Endothelial cell of umbilical vein (primary cell): ENCODE results near the gene PDPK1. TPM values are rescaled to one million over a fixed set of nuclear protein-coding genes. Genes with fewer than 3 reads are reported as not detected.
A peak's percentile ranks its signal among the peaks of the same experiment; 100 is the strongest.

ENCODE experiments used
- BruUV-seq: library from RNA; stranded (reverse); fragments of 400-500 nt; replicated peaks from 2 replicates; lab custom pipeline; 2021; lab: Mats Ljungman, UMichigan
- CTCF ChIA-PET: fragments of 300-600, 350-600 bp; sonication (Branson Sonifier 250); formaldehyde crosslinking; loops from one replicate; lab custom pipeline; 2021; ENCODE audit warnings: antibody characterized with exemption, inconsistent platforms; lab: Charles Lee
- POLR2A ChIA-PET: fragments of 300-600, 350-600 bp; sonication (Branson Sonifier 250); formaldehyde crosslinking; loops from one replicate; lab custom pipeline; 2021; ENCODE audit warnings: antibody characterized with exemption, inconsistent platforms; lab: Charles Lee
- DNase-seq: peaks from one replicate; pipeline ENCODE4 v3.0.0-alpha.2; 2011; ENCODE audit warnings: low read depth, low spot score
- FAIRE-seq: peaks from 2 replicates; lab custom pipeline; 2011; peaks lifted over from hg19 to GRCh38; lab: Jason Lieb, UNC
- H2AFZ ChIP-seq: 2 replicates; pipeline ENCODE4 v1.6.0; 2012; ENCODE audit warnings: low read depth, low read length, control low read depth, inconsistent platforms
- H3K27ac ChIP-seq: 2 replicates; pipeline ENCODE4 v1.5.1; 2011; ENCODE audit warnings: low read depth, mild to moderate bottlenecking, control low read depth, low read length, moderate library complexity; ENCODE audit not compliant: insufficient read depth
- H3K27me3 ChIP-seq, 2 experiments: 2 replicates each; pipeline versions ENCODE4 v1.6.0 to v1.6.1; 2011; ENCODE audit warnings: low read length in 2 of 2, mixed read lengths in 1 of 2; ENCODE audit not compliant: control insufficient read depth in 2 of 2, insufficient read depth in 2 of 2
- H3K36me3 ChIP-seq, 2 experiments: 2 replicates in 1 of 2; 3 replicates in 1 of 2; pipeline ENCODE4 v1.5.1; 2011; ENCODE audit warnings: low read length in 2 of 2, mild to moderate bottlenecking in 1 of 2, moderate library complexity in 1 of 2; ENCODE audit not compliant: control insufficient read depth in 2 of 2, insufficient read depth in 2 of 2; ENCODE audit errors: extremely low read depth in 1 of 2
- H3K4me1 ChIP-seq: 3 replicates; pipeline ENCODE4 v1.5.1; 2011; ENCODE audit warnings: mild to moderate bottlenecking, low read length; ENCODE audit not compliant: control insufficient read depth, insufficient read depth; ENCODE audit errors: extremely low read depth
- H3K4me2 ChIP-seq: 2 replicates; pipeline ENCODE4 v1.6.1; 2011; ENCODE audit warnings: low read length, control low read depth, mixed read lengths; ENCODE audit not compliant: insufficient read depth
- H3K4me3 ChIP-seq, 3 experiments: fragments of 200-600 bp in 1 of 3; sonication (generic), shearing (Covaris generic) in 1 of 3; replicated peaks in 1 of 3; 2 replicates each; pipeline ENCODE4 v1.5.1; 2011 to 2016; ENCODE audit warnings: control low read depth in 3 of 3, low read length in 3 of 3, mild to moderate bottlenecking in 2 of 3, inconsistent platforms in 1 of 3, low read depth in 1 of 3, moderate library complexity in 1 of 3; ENCODE audit not compliant: insufficient read depth in 1 of 3
- H3K79me2 ChIP-seq: 2 replicates; pipeline ENCODE4 v1.6.0; 2012; ENCODE audit warnings: low read length, inconsistent platforms; ENCODE audit not compliant: control insufficient read depth, insufficient read depth
- H3K9ac ChIP-seq: replicated peaks from 2 replicates; pipeline ENCODE3; 2011; ENCODE audit warnings: low read length, control low read depth; ENCODE audit not compliant: insufficient read depth; ENCODE audit errors: extremely low read depth
- H3K9me1 ChIP-seq: replicated peaks from 3 replicates; pipeline ENCODE4 v1.6.0; 2011; ENCODE audit warnings: mild to moderate bottlenecking, low read length; ENCODE audit not compliant: control insufficient read depth, insufficient read depth; ENCODE audit errors: extremely low read depth
- H3K9me3 ChIP-seq: replicated peaks from 2 replicates; pipeline ENCODE4 v1.5.1; 2012; ENCODE audit warnings: low read length, inconsistent platforms; ENCODE audit not compliant: control insufficient read depth, insufficient read depth
- H4K20me1 ChIP-seq: replicated peaks from 2 replicates; pipeline ENCODE3; 2011; ENCODE audit warnings: mild to moderate bottlenecking, low read length; ENCODE audit not compliant: control insufficient read depth, insufficient read depth; ENCODE audit errors: extremely low read depth
- CTCF ChIP-seq, 2 donors: IDR thresholded peaks; 1 replicate in 1 of 2; 2 replicates in 1 of 2; pipeline ENCODE4 v1.5.1; 2011; ENCODE audit warnings: low read length in 2 of 2, mild to moderate bottlenecking in 2 of 2, moderate library complexity in 2 of 2, control low read depth in 1 of 2, inconsistent platforms in 1 of 2, low read depth in 1 of 2; ENCODE audit not compliant: insufficient read depth in 1 of 2; ENCODE audit errors: extremely low read depth in 1 of 2
- MAX ChIP-seq: IDR thresholded peaks from 2 replicates; pipeline ENCODE4 v1.6.1; 2011; ENCODE audit not compliant: insufficient read depth, insufficient read length
- POLR2A ChIP-seq: IDR thresholded peaks from 2 replicates; pipeline ENCODE4 v1.6.1; 2012; ENCODE audit warnings: low read depth, mild to moderate bottlenecking, control low read depth, low read length
- POLR2AphosphoS5 ChIP-seq: IDR thresholded peaks from 2 replicates; pipeline ENCODE4 v1.6.1; 2012; ENCODE audit warnings: low read depth, mild to moderate bottlenecking, control low read depth, low read length, moderate library complexity; ENCODE audit not compliant: insufficient read depth
- dilution Hi-C: fragments of 300-500 bp; cut with MboI; formaldehyde crosslinking; loops from one replicate; pipeline ENCODE4 v1.15.0; 2019; ENCODE audit warnings: low sequenced_read_pairs; ENCODE audit not compliant: extremely low pct_ligation_motif_present
- intact Hi-C: fragments of 100-400 bp; cut with micrococcal nuclease; formaldehyde crosslinking; loops from one replicate; pipeline ENCODE4 v1.10.0; 2022
- polyA plus RNA-seq, 4 experiments: library from polyadenylated mRNA; depleted of rRNA in 3 of 4; stranded (reverse) in 3 of 4; unstranded in 1 of 4; fragments of >200 nt; gene quantifications; 2 replicates each; pipeline versions ENCODE4 v1.2.1 to v1.2.3, GENCODE V29; 2011 to 2012; ENCODE audit warnings: missing spikeins in 1 of 4
- total RNA-seq: library from RNA; stranded (reverse); gene quantifications from 2 replicates; pipeline ENCODE4 v1.2.3, GENCODE V29; 2021

Gene PDPK1
- total and polyA plus RNA-seq, 2 donors (not counting 3 experiments of a cell fraction or from before 2014, with no cell fraction given), result 22.4 to 37.3 TPM

DNA sequence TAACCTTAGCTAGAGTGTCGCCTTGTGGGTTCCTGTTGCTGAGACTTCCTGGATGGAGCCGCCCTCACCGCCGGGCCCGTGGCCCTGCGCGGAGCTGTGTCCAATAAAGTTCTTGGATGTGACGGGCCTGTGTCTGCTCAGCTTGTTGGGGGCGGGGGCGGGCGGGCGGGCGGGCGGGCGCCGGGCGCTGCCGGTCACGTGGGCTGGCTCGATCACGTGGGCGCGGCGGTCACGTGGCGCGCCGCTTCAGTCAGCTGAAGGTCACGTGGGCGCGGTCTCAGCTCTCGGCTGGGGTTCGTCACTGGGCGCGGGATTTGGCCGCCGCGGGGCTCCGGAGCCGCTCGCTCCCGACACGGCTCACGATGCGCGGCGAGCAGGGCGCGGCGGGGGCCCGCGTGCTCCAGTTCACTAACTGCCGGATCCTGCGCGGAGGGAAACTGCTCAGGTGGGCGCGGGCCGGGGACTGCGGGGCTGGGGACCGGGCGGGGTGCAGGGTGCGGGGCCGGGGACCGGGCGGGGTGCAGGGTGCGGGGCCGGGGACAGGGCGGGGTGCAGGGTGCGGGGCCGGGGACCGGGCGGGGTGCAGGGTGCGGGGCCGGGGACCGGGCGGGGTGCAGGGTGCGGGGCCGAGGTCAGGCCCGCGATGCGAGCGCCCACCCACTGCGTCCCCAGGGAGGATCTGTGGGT, 17.6 kb upstream of the PDPK1 start, which contains the start of gene AMDHD2:
AMDHD2 (plus strand) TSS at position 275 of the 687 bp plus-strand sequence; CDS start at position 363, 88 bp downstream.
- Histone ChIP-seq H3K9ac (peak within 1 kb of the TSS; percentile 72), H3K9me3 (no peaks in the 10 kb centered on the region), H3K9me1 (no peaks in the 10 kb centered on the region), H2AFZ (no peak within 1 kb of the TSS), H3K79me2 (peaks cover 52% of the 10 kb centered on the region), H4K20me1 (peaks cover 2% of the 10 kb centered on the region), H3K4me2 (peak within 1 kb of the TSS; percentile 71), H3K4me1 (peaks cover 30% of the 10 kb centered on the region), H3K27me3 (no peaks in the 10 kb centered on the region), H3K4me3 (peak within 1 kb of the TSS; percentile 48 to 59 (median 55)), H3K27ac (peak within 1 kb of the TSS; percentile 38), H3K36me3 (peaks cover 7 to 15% of the 10 kb centered on the region in 2 experiments)
- dilution Hi-C loops (no loop called here), intact Hi-C loops (no loop called here)
- POLR2A ChIA-PET, result interaction anchor here (0.6 to 1.4 kb wide), 5 partner anchors 9 to 365 kb away, joined by 3 to 6 read pairs (median 5); partner anchors contain the start of genes CCNF, CEMP1 and TRAF7
- TF ChIP-seq CTCF (IDR thresholded peaks at IDR 0.05; ENCODE audit: extremely low read depth in 1 of 2, insufficient read depth in 1 of 2, low read depth in 1 of 2, low read length in 2 of 2), result no peak
- peak; percentile 99 for TF ChIP-seq MAX
- TF ChIP-seq POLR2A, result peak; percentile 84
- TF ChIP-seq POLR2AphosphoS5, result peak; percentile 98
- peak; percentile 62 for FAIRE-seq
- CTCF ChIA-PET, result interaction anchor here (0.7 to 1.0 kb wide), 3 partner anchors 11 to 19 kb away, joined by 3 read pairs; partner anchors contain the start of gene CEMP1
- BruUV-seq, result no TSS peak
- peak; percentile 84 for DNase-seq
